SK-N-DZ (cell line): ENCODE data around the gene MTSS2. TPM values are rescaled to one million over a fixed set of nuclear protein-coding genes. Genes with fewer than 3 reads are reported as not detected.

Experiments used
- DNase-seq: peaks from one replicate; pipeline ENCODE4 v3.0.0-alpha.2; 2015; ENCODE audit warnings: low spot score
- polyA plus RNA-seq, 2 experiments: library from polyadenylated mRNA; depleted of rRNA; stranded (reverse); fragments of >200 nt; gene quantifications; 2 replicates each; pipeline ENCODE4 v1.2.3, GENCODE V29; 2014

The MTSS2 gene
- polyA plus RNA-seq (2014; cell fraction: cytosol; rRNA removed) = 19.4 and 42.1 TPM in 2 replicates
- polyA plus RNA-seq (2014; cell fraction: nucleus; rRNA removed) = 45.1 and 55.5 TPM in 2 replicates

DNA sequence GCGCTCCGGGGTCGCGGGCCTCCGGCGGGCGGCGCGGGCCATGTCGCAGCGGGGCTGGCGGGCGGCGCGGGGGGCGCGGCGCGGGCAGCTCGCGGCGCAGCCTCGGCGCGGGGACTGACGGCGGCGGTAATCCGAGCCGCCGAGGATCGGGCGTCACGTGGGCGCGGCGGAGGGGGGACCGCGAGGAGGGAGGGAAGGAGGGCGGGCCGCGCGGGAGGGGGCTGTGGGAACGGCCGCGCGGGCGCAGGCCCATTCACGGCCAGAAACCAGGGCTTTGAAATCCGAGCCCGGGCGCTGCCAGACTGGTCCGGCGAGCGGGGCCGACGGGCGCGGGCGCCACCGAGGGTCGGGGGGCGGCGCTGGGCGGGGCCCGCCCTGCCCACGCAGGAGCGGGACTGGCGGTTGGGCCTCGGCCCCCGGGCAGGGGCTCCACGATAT lies at the start of gene MTSS2:
MTSS2 (minus strand) TSS at position 116 of the 438 bp plus-strand sequence. CDS start 262 bp downstream, outside the sequence.
- DNase-seq = peak; percentile 79

GRCh38 chr16:70735141-70735979 lies 49.5 kb upstream of the MTSS2 start:
- DNase-seq = no peak

- no peak for DNase-seq
These were observed 48.8 kb upstream of the MTSS2 start for GRCh38 chr16:70734522-70735095.

DNA sequence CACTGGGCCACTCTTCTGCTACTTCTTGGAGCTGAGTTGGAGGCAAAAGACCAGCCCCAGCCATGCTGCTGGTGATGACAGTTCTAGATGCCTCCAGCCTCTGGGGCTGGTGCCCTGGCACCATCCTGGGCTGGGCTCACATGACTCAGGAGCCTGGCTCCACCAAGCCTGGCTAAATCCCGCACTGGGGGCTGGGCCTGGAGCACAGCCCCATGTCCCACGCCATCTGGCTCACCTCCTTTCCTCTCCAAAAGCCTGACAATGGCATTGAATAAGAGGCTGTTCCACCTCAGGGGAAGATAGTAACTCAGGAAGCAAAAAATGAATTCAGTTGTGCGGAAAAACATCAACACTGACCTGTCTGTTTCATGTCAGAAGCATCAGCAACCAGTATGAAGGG lies 45.1 kb upstream of the MTSS2 start:
- no peak for DNase-seq

DNA sequence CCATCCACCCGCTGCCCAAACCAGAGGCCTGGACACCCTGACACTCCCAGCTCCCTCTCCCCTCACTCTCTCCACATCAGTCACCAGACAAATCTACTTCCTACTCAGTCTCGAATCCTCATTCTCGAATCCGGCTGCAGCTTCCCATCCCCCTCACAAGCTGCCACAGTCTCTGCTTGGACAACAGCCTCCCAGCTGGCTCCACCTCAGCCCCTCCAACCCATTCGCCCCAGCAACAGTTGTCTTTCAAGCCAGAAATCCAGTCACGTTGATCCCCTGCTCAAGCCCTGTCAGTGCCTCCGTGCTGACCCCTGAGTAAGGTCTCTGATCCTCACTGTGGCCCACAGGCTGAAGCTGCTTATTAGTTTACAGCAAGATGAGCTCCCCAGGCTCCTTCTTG lies 44.2 kb upstream of the MTSS2 start:
- no peak for DNase-seq

- no peak for DNase-seq
These were observed 43.4 kb upstream of the MTSS2 start for GRCh38 chr16:70729292-70729691.

DNA sequence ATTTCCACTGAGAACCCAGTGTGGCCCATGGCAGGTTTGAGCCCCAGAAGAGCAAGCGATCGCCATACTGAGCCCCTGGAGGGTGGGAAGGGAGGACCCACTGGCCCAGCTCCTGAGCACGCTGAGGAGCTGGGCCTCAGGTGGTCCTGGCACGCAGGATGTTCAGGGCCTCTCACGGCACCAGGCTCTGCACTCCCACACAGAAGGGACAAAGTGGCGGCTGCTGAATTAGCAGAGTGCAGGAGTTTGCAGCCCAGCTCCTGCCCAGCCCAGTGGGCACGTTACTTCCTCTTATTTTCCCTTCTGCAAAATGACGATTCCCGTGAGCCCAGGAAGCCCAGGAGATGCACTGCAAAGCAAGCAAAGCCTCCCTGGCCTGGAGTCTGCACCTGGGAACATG lies 42.3 kb upstream of the MTSS2 start:
- DNase-seq = no peak

DNA sequence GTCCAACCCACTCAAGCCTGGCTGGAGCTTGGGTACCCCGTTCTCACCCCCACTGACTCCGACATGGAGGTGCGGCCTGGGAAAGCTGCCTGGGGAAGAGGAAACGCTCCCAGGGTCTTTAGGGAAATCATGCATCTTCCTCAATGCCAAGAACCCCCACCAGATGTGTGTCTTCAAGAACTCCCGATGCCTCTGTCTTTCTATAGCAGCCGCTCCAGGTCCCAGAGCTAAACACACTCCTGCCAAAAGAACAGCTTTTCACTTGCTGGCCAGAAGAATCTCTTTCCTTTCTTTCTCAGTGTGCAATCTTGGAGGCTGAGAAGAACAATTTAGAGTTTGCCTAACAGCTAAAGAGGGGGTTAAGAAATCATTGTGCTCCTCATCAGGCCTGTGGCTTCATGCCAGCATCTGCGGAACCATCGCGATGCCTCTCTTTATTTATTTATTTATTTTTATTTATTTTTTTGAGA lies 41.1 kb upstream of the MTSS2 start:
- DNase-seq = no peak

DNA sequence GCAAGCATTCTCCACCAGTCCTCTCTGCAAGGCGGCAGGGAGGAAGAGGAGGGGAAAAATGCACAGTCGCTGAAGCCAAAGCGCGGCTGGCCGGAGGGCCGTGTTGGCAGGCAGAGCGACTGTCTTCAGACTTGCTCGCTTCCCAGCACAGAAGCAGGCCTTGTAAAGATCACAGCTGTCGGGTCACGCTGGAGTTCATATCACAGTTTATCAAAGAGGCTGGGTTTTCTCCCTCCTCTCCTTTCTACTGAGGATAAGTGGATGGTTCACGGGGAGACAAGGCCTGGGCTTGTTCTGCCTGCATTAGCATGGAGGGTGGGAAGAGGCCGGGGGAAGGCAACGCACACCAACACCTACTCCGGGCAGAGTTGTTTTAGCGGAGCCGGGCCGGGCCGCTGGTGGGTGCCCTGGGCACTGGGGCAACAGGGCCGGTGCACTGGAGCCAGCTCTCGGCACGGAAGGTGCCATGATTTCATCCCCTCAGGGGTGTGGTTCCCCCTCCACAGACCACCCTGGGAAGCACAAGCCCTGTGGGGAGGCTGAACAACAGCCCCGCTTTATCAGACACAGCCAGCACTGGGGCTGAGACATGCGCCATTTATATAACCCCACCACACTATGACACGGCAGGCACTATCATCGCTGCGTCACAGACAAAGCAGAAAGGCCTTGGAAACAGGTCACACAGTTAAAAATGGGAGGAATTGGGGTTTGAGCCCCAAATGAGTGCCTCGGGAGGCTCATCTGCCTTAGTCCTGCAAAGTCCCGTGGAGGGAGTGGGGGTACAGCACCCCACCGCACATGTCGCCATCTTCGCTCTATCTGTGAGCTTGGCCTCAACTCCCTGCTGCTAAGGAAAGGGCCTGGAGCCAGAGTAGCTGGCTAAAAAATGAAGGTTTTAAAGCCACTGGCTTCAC lies 40.3 kb upstream of the MTSS2 start:
- DNase-seq = no peak

DNA sequence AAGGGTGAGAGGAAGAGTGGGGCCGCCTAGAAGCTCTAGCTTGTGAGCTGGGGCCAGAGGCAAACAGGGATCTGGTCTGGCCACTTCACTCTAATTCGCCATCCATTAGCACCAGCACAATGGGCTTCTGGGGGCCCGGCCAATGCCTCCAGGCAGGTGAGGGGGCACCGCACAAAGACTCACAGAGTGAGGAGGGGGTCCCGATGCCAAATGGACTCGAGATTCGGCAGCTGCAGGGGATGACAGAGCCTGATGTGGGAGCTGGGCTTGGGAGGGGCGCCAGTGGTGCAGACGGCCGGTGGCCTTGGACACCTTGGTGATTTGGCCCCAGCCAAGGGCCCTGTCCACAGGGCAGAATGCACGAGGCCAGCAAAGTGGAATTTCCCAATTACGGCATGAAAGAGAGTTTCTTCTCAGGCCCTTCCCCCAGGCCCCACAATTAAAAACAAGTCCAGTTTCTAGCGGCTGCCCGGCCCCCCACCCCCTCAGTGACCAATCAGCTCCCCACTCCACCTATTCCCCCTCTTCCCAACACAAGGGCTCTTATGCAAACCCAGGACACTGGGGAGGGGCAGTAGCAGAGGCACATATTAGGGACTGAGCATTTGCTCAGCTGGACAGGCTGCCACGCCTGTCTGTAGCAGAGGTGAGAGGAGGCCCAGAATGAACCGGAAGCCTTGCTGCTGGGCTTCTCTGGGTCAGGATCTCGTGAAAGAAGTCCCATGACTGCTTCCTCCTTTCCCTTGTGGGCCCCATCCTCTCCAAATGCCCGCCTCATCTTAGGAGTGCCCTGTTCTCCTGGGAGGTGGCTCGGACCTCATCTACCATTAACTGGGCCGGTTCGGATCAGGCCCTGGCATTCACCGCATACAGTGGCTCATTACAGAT lies 39.4 kb upstream of the MTSS2 start:
- DNase-seq = no peak

DNA sequence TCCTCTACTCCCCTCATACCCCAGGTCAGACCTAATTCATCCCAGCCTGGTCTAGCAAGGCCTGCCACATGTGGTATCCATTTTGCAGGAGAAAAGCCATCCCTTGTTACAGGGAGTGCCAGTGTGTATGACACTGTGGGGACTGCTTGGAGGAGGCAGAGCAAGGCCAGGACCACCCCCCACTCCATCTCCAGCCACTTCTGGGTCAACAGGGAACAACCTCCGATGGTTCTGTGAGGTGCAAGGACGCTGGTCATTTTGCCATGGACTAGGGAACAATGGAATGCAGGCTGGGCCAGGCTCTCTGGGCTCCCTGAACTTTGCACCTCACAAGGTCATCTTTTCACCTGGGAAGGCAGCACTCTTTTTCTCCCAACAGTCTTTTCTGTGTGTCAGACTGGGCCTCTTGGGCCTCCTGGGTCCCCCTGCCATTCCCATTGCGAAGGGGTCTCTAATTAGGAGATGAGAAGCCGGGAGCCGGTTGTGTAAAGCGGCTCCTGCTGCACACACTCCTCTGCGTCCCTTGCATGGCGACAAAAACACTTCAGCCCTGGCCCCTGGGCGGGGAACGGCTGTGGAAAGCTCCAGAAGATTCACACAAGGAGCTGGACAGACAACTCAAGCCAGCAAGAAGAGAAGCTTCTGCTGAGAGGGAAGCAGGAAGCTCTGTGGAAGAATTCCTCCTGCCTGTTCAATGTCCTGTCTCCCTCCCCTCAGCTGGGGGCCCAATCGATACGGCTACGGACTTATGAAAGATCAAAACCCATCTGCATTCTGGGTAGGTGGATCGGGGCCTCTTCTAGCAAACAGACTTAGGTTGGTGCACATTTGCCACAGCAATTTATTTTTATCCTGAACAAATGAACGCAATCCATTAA lies 38.5 kb upstream of the MTSS2 start:
- no peak for DNase-seq

- no peak for DNase-seq
These were observed 37.9 kb upstream of the MTSS2 start for GRCh38 chr16:70723740-70724145.

DNA sequence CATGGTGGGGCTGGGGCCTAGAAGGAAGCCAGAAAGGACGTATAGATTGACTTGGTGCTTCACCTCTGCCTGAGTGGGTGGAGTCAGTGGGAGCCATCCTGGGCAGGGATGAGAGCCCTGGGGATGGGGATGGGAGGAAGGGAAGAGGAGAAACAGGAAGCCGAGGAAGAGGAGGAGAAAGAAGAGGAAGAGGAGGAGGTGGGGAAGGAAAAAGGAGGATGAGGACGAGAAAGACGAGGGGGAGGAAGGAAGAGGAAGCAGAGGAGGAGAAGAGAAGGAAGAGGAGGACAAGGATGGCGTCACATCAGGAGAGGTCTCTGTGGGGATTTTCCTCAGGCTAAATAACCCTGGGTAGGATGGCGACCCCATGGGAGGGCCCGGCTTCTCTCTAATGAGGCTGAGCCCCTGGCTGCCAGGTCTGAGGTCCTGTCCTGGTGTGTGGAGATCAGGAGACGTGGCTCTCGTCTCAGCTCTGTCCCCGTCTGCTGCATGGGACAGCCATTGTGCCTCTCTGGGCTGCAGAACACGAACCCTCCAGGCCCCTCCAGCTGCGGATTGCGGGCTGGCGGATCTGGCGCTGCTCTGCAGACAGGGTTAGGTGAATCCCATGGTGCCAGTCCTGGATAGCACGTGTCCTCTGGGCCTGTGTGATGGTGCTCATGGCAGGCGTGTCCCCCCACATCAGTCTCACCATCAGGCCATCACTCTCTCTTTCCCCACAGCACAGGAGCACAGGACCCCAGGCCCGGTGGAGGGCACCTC lies 35.5 kb upstream of the MTSS2 start:
- no peak for DNase-seq

- DNase-seq = no peak
These were observed 34.8 kb upstream of the MTSS2 start for GRCh38 chr16:70720425-70721201.

- DNase-seq = no peak
These were observed 31.2 kb upstream of the MTSS2 start for GRCh38 chr16:70717065-70717464.

DNA sequence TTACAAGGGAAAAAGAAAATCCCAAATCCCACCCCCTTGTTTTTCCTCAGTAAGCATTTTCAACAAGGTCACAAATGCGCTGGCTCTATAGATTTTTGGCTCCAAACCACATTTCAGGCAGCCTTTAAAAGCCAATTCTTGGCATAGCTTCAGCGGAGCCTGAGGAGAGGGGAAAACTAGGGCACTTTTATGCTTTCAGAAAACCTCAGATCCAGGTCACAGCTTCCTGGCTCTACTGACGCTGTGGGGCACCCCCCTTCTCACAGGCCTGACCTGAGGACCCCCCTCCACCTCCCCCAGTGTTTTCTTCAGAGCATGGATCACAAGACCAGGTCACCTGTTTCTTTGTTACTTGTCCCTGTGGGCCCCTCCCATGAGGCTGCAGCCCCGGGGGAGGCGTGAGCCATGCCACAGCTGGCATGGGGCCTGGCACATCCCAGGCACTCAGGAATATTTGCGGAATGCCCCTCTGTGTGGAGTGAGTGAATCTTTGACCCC lies 30.1 kb upstream of the MTSS2 start:
- no peak for DNase-seq

- DNase-seq = peak; percentile 32
These were observed 29.4 kb upstream of the MTSS2 start for GRCh38 chr16:70715055-70715858.
